SK-N-SH (cell line): ENCODE measurements around the gene BTBD10.
A peak's percentile ranks its signal among the peaks of the same experiment; 100 is the strongest.

Experiments
- CTCF ChIP-seq: fragments of 200-600 bp; sonication (generic); IDR thresholded peaks from 2 replicates; pipeline ENCODE4 v1.6.1; 2017; ENCODE audit warnings: antibody characterized with exemption, mild to moderate bottlenecking, moderate library complexity
- GABPA ChIP-seq: IDR thresholded peaks from 2 replicates; pipeline ENCODE4 v1.4.0; 2012; ENCODE audit warnings: low read depth, mild to moderate bottlenecking
- JUND ChIP-seq: IDR thresholded peaks from 2 replicates; pipeline ENCODE4 v1.4.0; 2012
- POLR2AphosphoS5 ChIP-seq: IDR thresholded peaks from 2 replicates; pipeline ENCODE4 v1.6.1; 2012; ENCODE audit warnings: low read depth, low read length
- TAF1 ChIP-seq: IDR thresholded peaks from 2 replicates; pipeline ENCODE4 v1.6.1; 2012; ENCODE audit warnings: low read depth, mild to moderate bottlenecking, low read length, moderate library complexity, borderline replicate concordance

GRCh38 chr11:13465909-13466371, 2.9 kb upstream of the BTBD10 start:
- TF ChIP-seq POLR2AphosphoS5: no peak
- no peak for TF ChIP-seq GABPA
- peak; percentile 76 for TF ChIP-seq CTCF
- TF ChIP-seq TAF1: no peak
- TF ChIP-seq JUND: no peak
